ENCODE data around the gene FARS2.
A peak's percentile ranks its signal among the peaks of the same experiment; 100 is the strongest.

FARS2 gene

DNA sequence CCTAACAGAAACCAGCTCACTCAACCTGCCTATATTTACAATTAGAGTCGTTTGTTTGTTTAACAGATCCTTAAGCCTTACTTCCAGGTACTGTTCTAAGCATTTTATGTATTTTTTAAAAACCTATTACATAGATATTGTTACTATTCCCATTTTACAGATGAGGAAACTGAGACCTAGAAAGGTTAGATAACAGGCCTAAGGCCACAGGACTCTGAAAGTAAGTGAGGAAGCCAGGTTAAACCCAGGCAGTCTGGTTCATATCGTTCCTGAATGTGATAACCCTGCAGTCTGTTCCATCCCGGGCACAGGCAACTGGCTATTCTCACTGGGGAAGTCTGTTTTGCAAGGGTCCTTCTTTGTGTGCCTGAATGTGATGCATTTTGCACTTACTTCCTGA lies 322.2 kb downstream of the FARS2 start:
- DNase-seq (ENCODE audit: low spot score): no peak

GRCh38 chr6:5584078-5584482 lies 322.8 kb downstream of the FARS2 start:
- DNase-seq (ENCODE audit: low spot score): no peak

DNA sequence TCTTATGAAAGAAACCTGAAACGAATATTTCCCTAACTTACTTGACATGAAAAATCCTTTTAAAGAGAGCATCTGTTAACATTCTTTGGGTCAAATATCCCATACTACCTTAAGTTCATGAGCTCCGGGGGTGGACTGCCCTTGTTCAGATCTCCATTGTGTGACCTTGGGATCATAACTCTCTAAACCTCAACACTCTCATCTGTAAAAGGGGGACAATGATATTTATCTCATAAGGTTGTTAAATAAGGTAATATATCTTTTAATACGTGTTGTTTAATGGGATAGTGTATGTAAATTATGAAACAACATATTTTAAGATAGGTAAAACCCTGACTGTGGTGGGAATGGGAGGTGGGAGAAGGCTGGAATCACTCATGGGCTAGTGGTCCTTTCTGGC lies 326.3 kb downstream of the FARS2 start:
- DNase-seq (ENCODE audit: low spot score): no peak

GRCh38 chr6:5589422-5590141 lies 328.3 kb downstream of the FARS2 start:
- no peak for DNase-seq (ENCODE audit: low spot score)

DNA sequence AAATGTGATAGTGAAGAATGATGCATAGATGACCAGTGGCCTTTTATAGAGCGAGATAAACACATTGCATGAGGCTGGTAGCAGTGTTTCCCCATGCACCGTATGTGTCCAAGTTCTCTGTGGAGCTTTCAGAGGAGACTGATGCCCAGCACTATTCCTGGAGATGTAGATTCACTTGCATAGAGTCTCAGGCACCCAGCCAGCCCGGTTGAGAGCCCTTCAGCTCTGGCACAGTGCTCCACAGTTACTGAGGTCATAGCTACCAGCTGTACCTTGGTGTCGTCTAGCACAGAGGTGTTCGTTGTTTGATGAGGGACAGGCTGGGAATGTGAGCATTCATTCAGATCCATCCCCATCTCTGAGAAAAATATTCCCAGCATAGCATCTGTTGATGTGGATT lies 328.9 kb downstream of the FARS2 start:
- no peak for DNase-seq (ENCODE audit: low spot score)

DNA sequence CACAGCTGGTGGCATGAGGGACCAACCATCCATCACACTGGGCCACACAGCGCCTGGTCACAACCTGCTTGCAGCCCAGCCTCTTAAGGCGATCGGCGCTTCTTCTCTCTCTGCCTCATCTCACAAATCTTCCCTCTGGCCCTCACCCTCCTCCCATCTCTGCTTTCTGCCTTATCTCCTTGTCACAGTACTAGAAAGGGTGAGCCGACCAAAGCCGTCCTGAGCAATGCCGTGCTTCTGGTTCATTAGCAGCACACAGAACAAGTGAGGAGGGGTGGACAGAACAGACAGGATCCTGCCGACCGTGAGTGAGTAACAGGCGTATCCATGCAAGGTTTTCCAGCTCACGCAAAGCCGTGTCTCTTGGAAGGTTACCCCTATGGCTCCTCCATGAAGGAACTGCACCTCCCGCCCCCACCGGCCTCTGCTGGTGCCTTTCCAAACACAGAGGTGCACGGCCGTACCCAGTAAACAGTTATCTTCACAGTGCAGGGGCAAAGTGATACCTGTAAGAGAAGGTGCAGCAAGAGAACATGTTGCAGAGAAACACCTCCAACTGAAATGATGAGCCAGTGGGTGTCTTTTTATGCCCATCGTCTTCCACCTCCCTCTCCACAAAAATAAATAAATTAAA lies 331.7 kb downstream of the FARS2 start:
- no peak for DNase-seq (ENCODE audit: low spot score)

DNA sequence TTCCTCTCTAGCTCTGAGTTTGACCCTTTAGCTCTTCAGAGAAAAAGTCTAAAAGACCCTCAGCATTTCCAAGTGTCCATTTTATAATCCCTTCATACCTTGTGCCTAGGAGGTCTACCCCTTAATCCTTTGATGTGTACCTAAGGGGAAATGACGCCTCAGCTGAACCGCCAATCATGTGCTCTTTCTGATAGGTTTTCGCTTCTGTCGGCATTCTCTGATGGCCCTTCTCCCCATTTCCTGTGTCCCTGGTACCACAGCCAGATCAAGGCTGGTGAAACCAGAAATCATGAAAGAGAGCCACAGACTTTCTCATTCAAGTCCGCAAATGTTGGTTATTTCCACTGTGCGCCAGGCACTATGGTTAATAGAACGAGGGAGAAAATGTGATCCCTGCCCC lies 333.9 kb downstream of the FARS2 start:
- no peak for DNase-seq (ENCODE audit: low spot score)

DNA sequence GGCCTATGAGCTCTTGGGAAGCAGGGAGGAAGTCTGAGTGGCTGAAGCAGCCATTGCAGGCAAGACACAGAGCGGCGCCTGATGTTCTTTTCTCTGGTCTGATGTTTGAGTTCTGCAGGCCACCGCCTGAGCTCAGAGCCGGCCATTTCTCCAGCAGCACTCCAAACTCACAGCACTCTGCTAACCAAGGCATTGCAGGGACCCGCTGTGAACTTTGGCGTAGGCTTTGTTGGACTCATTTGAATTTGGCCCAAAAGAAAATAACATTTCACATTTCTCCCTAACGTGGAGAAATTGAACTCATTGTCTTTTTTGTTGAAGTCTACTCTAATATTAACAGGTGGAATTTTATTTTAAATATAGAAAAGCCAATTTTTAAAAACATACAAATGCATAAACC lies 336.1 kb downstream of the FARS2 start:
- DNase-seq (ENCODE audit: low spot score): no peak

DNA sequence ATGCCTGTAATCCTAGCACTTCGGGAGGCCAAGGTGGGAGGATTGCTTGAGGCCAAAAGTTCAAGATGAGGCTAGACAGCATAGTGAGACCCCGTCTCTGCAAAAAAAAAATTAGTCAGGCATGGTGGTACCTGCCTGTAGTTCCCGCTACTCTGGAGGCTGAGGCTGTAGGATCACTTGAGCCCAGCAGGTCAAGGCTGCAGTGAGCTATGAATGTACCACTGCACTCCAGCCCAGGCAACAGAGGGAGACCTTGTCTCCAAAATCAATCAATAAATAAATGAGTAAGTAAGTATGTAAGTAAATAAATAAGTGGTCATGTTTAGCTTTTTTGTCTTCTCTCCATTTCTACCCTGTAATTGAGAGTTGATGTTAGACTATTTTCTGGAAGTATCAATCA lies 336.8 kb downstream of the FARS2 start:
- DNase-seq (ENCODE audit: low spot score): no peak

DNA sequence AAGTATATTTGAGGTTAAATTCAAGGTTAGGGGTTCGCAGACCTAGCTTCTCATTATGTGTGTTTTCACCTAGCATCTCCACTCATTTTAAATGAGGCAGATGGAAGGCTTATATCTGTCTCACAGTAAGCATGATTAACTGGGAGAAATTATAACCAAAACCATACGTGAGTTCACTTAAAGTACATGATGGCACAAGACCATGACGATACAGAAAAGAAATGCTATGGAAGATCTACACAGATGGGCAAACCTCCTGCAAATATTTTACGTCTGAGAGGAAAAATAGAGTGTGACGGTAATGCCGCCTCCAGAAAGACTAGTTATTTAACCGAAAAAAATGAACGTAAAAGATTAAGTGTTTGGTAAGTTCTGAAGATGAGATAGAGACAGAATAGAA lies 337.8 kb downstream of the FARS2 start:
- DNase-seq (ENCODE audit: low spot score): no peak

DNA sequence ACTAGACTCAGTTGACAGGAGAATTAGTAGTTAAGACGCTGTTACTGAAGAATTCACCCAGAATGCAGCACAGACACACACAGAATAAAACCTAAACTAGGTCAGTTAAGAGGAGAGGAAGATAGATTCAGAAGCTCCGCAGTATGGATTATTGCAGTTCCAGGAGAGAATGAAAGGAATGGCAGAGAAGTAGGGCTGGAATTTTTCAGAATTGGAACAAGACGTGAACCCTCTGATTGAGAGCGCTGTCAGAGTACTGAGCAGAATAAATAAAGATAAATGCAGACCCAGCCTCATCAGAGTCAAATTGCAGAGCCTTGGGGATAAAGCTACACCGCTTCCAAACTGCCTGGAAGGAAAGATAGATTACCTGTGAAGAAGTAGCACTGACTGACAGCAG lies 344.6 kb downstream of the FARS2 start:
- DNase-seq (ENCODE audit: low spot score): no peak

- no peak for DNase-seq (ENCODE audit: low spot score)
These were observed 345.2 kb downstream of the FARS2 start for GRCh38 chr6:5606546-5606945.

- no peak for DNase-seq (ENCODE audit: low spot score)
These were observed 349.3 kb downstream of the FARS2 start for GRCh38 chr6:5610640-5611039.

DNA sequence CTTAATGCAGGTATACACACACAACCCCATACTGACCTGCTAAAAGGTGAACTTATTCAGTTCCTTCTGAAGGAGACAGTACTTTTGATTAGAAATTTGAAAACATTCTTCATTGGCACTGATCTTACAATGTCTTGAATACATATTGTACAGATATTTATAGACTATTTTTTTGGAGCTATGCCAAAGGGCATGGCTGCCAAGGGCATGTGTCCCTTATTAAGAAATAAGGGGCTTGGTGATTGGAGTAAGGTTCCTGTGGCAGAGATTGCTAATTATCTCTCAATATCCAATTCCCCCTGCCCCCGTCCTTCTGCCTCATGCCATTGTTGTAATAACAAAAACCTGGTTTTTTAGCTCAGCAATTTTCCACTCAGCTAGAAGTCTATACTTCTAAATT lies 355.9 kb downstream of the FARS2 start:
- no peak for DNase-seq (ENCODE audit: low spot score)

DNA sequence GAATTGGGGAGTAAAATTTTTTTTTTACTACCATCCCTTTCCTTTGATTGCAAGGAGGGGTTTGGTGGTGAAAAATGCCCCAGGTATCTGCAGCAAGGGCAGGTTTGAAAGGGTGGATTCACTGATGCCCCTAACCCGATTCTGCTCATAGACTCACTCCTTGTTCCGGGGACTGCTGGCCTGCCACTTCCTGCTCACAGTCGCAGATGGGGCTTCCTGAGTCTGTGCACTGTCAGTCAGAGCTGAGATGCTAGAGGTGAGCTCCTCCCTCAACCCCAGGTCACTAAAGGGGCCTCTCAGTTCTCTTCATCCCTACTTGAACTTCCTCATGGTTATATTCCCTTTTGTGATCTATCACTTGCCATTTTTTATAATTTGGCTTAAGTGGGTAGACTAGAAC lies 357.9 kb downstream of the FARS2 start:
- peak; percentile 22 for DNase-seq (ENCODE audit: low spot score)

DNA sequence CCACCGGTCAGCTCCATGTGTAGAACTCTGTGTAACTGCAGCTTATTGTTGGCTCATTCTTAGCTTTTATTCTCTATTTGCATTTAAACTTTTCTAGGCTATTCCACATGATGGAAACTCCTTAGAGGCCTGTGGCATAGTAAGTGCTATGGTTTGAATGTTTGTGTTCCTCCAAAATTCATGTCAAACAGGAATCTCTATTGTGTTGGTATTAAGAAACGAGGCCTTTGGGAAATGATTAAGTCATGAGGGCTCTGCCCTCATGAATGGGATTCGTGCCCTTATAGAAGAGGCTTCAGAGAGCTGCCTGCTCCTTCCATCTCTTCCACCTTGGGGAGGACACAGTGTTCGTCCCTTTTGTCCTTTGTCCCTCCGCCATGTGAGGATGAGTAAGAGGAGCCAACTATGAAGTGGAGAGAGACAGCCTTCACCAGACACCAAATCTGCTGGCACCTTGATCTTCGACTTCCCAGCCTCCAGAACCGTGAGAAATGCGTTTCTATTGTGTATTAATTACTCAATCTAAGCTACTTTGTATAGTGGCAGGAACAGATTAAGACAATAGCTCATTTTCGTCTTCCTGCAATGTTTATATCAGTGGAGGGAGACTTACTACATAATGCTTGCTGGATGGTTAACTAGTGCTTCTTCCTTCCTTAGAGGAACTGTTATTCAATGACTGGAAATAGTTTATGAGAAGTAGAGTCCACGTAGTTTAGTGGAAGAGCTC lies 361.1 kb downstream of the FARS2 start:
- DNase-seq (ENCODE audit: low spot score): no peak

DNA sequence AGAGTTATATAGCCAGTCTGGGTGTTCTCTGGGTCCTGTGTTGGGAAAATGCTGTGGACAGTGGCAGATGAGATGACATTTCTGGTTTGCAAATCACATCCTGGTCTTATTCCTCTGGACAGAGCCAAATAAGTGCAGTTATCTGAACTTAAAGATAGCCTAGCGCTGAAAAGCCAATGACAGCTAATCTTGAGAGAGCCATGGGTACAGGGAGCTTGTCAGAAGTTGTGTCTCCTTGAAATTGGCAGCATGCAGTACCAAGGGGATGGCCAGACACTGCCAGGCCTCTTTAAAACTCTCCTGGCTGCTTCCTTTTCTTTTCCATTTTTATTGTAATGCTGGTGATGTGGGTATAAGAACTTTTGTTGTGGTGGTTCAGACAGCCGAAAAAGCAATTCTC lies 362.5 kb downstream of the FARS2 start:
- no peak for DNase-seq (ENCODE audit: low spot score)

GRCh38 chr6:5624256-5624655 lies 362.9 kb downstream of the FARS2 start:
- no peak for DNase-seq (ENCODE audit: low spot score)

DNA sequence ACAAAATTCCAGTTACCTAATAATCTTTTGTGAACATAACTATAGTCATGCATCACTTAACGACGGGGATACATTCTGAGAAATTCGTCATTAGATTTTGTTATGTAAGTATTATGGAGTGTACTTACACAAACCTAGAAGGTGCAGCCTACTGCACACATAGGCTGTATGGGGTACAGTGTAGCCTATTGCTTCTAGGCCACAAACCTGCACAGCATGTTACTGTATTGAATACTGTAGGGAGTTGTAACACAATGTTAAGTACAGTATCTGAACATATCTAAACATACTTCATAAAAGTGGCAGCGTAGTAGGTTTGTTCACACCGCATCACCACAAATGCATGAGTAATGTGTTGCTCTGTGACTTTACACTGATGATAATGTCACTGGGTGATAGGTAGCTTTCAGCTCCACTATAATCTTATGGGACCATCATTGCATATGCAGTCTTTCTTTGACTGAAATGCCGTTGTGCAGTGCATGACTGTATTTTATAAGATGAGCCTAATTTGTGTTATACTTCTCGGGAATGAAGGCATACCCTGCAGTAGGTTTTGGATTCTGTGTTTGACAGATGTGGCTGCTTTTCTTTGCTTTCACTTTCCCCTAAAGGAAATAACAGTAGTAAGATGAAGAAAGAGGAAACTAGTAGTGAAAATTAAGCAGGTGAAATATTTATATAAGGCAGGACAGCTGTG lies 365.6 kb downstream of the FARS2 start:
- DNase-seq (ENCODE audit: low spot score): peak; percentile 20

GRCh38 chr6:5630636-5631035 lies 369.3 kb downstream of the FARS2 start:
- no peak for DNase-seq (ENCODE audit: low spot score)

DNA sequence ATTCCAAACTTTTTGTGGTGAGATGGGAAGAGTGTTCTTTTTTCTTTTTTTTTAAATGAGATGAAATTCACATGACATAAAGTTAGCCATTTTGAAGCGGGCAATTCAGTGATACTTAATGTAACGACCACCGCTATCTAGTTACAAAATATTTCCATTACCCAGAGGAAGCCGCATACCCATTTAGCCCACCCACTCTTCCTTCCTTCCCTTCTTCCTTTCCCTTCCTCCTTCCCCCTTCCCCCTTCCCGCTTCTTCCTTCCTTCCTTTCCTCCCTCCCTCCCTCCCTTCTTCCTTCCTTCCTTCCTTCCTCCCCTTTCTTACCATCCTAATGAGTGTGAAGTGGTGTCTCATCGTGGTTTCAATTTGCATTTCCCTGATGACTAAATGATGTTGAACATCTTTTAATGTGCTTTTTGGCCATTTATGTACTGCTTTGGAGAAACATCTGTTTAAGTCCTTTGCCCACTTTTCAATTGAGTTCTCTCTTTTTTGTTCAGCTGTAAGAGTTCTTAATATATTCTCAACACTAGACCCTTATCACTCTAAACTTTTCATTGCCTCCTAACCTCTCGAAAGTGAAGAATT lies 371.1 kb downstream of the FARS2 start:
- no peak for DNase-seq (ENCODE audit: low spot score)

DNA sequence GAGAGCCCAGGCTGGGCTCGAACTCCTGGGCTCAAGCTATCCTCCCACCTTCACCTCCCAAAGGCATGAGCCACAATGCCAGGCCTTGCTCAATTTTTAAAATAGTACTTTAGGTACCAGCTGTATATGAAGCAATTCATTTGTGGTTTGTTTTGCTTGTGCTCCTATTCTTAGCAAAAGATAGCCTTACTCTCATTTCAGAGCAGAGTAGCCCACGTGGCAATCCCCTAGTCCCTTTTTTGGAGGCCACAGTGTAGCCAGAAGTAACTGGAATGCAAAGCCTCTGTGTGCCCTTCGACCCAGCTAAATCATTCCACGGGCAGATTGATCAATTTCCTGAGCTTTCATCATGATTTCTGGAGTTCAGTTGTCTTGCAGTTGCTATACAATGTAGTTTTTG lies 373.2 kb downstream of the FARS2 start:
- DNase-seq (ENCODE audit: low spot score): no peak
